ENCODE results near the gene PPP1CA. TPM values are rescaled to one million over a fixed set of nuclear protein-coding genes. Genes with fewer than 3 reads are reported as not detected.

The PPP1CA gene
- total RNA-seq, 1 donor from 2014 or later, result 145 TPM

DNA sequence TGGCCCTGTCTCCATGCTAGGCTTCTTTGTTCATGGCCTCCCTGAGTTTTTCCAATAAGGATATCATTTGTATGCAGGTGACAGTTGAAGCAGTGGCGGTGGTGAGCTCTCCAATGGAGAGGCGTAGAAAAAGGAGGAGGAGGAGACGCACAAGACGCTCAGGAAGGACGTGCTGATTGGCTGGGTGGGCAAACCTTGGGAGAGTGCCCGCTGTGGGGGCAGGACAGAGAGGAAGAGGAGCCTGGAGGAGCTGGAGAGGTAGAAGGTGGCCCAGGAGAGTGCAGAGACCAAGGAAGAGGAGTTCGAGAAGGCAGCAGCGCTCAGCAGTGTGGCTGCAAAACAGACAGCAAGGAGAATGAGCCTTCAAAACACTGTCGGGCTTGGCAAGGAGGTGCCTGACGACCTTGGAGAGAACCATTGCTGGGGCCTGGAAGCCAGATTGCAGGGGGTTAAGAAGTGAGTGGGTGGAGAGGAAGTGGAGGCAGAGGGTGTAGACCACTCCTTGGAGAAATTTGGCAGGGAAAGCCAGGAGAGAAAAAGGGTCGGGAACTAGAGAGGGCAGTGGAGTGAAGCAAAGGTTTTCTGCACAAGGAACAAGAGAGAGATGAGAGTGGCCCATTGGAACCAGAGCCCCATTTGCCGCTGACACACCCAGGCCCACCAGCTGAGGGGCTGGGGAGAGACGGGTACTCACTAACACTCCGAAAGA lies 35.8 kb downstream of the PPP1CA start:
- no peak for TF ChIP-seq CTCF (IDR thresholded peaks at IDR 0.05; ENCODE audit: unreplicated experiment)
- H3K36me3 Mint-ChIP-seq (ENCODE audit: insufficient read depth), result peaks cover 12% of the 10 kb centered on the region
- H3K4me1 Mint-ChIP-seq (ENCODE audit: low read depth), result peaks cover 10% of the 10 kb centered on the region
- no peaks in the 10 kb centered on the region for H3K27me3 Mint-ChIP-seq
- H3K27ac Mint-ChIP-seq, result peak overlapping the region; percentile 43
- no peaks in the 10 kb centered on the region for H3K9me3 Mint-ChIP-seq (ENCODE audit: low read depth)
- DNase-seq (ENCODE audit: low spot score, unreplicated experiment), result no peak
- H3K4me3 Mint-ChIP-seq (ENCODE audit: low read depth), result no peak overlapping the region

DNA sequence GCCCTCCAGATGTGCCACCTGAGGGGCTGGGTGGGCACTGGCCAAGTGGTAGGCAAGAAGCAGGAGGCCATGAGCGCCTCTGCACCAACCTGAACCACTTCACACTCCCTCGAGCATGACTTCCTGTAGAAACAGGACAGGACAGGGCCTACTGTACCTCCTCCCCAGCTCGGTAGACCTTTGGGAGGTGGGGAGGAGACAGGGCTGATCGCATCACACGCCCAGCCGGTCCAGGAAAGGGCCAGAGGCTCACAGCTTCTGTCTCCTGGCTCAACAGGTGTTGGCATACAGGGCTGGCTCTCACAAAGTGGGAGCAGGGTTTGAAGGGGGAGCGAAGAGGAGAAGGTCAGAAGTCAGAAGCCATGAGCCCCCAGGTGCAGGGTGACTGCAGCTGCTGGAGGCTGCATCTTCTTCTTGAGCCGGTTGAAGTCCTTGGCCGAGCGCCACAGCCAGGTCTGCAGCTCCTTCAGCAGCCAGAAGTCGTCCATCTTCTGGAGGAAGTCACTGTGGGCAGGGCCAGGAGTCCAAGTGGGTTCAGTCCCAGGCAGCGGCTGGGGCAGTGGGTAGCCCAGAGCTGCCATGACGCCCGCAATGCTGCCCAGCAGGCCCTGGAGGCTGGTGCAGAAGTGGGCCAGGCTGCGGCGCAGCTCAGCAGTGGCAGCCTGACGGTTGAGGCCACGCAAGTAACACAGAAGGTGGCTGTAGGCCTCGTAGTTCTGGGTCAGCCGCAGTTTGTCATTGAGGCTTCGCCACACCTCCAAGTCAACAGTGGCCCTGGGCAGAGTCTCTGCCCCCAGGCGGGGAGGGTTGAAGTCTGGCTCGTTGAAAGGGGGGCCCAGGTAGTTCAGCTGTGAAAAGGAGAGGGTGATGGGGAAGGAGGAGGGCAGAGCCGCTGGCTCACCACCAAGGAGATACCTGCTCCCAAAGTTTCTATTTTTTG lies 36.6 kb downstream of the PPP1CA start:
- peaks cover 4% of the 10 kb centered on the region for H3K4me1 Mint-ChIP-seq (ENCODE audit: low read depth)
- H3K27me3 Mint-ChIP-seq, result no peaks in the 10 kb centered on the region
- no peak for TF ChIP-seq CTCF (IDR thresholded peaks at IDR 0.05; ENCODE audit: unreplicated experiment)
- peaks cover 12% of the 10 kb centered on the region for H3K36me3 Mint-ChIP-seq (ENCODE audit: insufficient read depth)
- no peak for DNase-seq (ENCODE audit: low spot score, unreplicated experiment)
- H3K4me3 Mint-ChIP-seq (ENCODE audit: low read depth), result no peak overlapping the region
- no peaks in the 10 kb centered on the region for H3K9me3 Mint-ChIP-seq (ENCODE audit: low read depth)
- no peak overlapping the region for H3K27ac Mint-ChIP-seq

DNA sequence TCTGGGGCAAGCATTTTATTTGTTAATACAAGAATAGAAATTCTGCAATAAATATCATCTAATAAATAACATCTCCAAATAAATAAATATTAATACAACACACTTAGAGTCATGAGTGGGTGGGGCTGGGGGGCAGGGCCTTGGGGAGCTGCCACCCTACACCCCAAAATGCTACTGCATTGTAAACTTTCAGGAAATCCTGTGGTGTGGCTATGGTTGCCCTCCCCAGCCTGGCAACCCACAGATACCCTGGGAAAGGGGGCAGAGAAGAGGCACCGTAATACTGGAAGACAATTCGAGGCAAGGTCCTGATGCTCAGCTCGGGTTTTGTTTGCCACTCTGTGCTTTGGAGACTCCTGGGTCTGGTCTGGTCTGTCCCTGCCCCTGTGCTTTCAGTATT lies 37.5 kb downstream of the PPP1CA start:
- TF ChIP-seq CTCF (IDR thresholded peaks at IDR 0.05; ENCODE audit: unreplicated experiment), result no peak
- no peak for DNase-seq (ENCODE audit: low spot score, unreplicated experiment)
- Mint-ChIP-seq H3K9me3 (ENCODE audit: low read depth) (no peaks in the 10 kb centered on the region), H3K4me3 (ENCODE audit: low read depth) (no peak overlapping the region), H3K27me3 (no peaks in the 10 kb centered on the region), H3K27ac (no peak overlapping the region), H3K4me1 (ENCODE audit: low read depth) (peaks cover 2% of the 10 kb centered on the region), H3K36me3 (ENCODE audit: insufficient read depth) (peaks cover 12% of the 10 kb centered on the region)

- Mint-ChIP-seq H3K4me1 (ENCODE audit: low read depth) (peaks cover 20% of the 10 kb centered on the region), H3K27me3 (peaks cover 4% of the 10 kb centered on the region), H3K27ac (no peak overlapping the region), H3K4me3 (ENCODE audit: low read depth) (no peak overlapping the region), H3K9me3 (ENCODE audit: low read depth) (no peaks in the 10 kb centered on the region), H3K36me3 (ENCODE audit: insufficient read depth) (peaks cover 3% of the 10 kb centered on the region)
- DNase-seq (ENCODE audit: low spot score, unreplicated experiment), result no peak
- no peak for TF ChIP-seq CTCF (IDR thresholded peaks at IDR 0.05; ENCODE audit: unreplicated experiment)
These were observed 43.6 kb downstream of the PPP1CA start for GRCh38 chr11:67357831-67358670.

All from progenitor cell of endocrine pancreas (in vitro differentiated cells).